Measurements from ENCODE around the gene KRTAP9-7.

GRCh38 chr17:41308918-41309359, 33.4 kb downstream of the KRTAP9-7 start, which contains the start of gene KRTAP16-1:
- no peak for TF ChIP-seq CTCF (IDR thresholded peaks at IDR 0.05)
- TF ChIP-seq EP300 (IDR thresholded peaks at IDR 0.05; ENCODE audit: low read depth), result no peak

Data from transverse colon (tissue), 3 donors.